Glutamatergic neuron (in vitro differentiated cells): ENCODE data around the gene NEMP1. TPM values are rescaled to one million over a fixed set of nuclear protein-coding genes. Genes with fewer than 3 reads are reported as not detected.

Experiments used
- DNase-seq: peaks from one replicate; pipeline ENCODE4 v3.0.0; 2022
- H3K27ac Mint-ChIP-seq: one replicate; pipeline ENCODE4 v1.8.0; 2020; ENCODE audit warnings: mild to moderate bottlenecking, mixed read lengths, inconsistent platforms; ENCODE audit not compliant: unreplicated experiment
- H3K27me3 Mint-ChIP-seq: one replicate; pipeline ENCODE4 v1.8.0; 2020; ENCODE audit warnings: mild to moderate bottlenecking, moderate library complexity, mixed read lengths, inconsistent platforms; ENCODE audit not compliant: unreplicated experiment
- H3K36me3 Mint-ChIP-seq: one replicate; pipeline ENCODE4 v1.8.0; 2020; ENCODE audit warnings: mild to moderate bottlenecking, mixed read lengths, inconsistent platforms; ENCODE audit not compliant: unreplicated experiment
- H3K4me1 Mint-ChIP-seq: one replicate; pipeline ENCODE4 v1.8.0; 2020; ENCODE audit warnings: mild to moderate bottlenecking, low read depth, mixed read lengths, inconsistent platforms; ENCODE audit not compliant: unreplicated experiment
- H3K4me3 Mint-ChIP-seq: one replicate; pipeline ENCODE4 v1.8.0; 2020; ENCODE audit warnings: mild to moderate bottlenecking, mixed read lengths, inconsistent platforms; ENCODE audit not compliant: unreplicated experiment
- H3K9me3 Mint-ChIP-seq: one replicate; pipeline ENCODE4 v1.8.0; 2020; ENCODE audit warnings: mild to moderate bottlenecking, moderate library complexity, mixed read lengths, inconsistent platforms; ENCODE audit not compliant: unreplicated experiment
- CTCF ChIP-seq: fragments of 200-600 bp; sonication (generic); IDR thresholded peaks from one replicate; pipeline ENCODE4 v1.5.0; 2021; ENCODE audit not compliant: partially characterized antibody, unreplicated experiment
- total RNA-seq: library from RNA; stranded (reverse); fragmentation: NEBNext Ultra II Directional; extraction: Animal tissue kit (Norgen Biotek cat#: 25700); gene quantifications from one replicate; pipeline ENCODE4 v1.2.1, GENCODE V29; 2021; ENCODE audit not compliant: unreplicated experiment

NEMP1 gene
- total RNA-seq, 1 donor from 2014 or later: 11.5 TPM

- Mint-ChIP-seq H3K27me3 (peaks cover 5% of the 10 kb centered on the region), H3K27ac (no peak overlapping the region), H3K4me1 (peaks cover 2% of the 10 kb centered on the region), H3K36me3 (no peaks in the 10 kb centered on the region), H3K9me3 (peaks cover 3% of the 10 kb centered on the region), H3K4me3 (no peak overlapping the region)
- DNase-seq: no peak
- TF ChIP-seq CTCF: no peak
Observed at GRCh38 chr12:57105011-57105753, 26.6 kb upstream of the NEMP1 start.

GRCh38 chr12:57104292-57104910 lies 25.8 kb upstream of the NEMP1 start:
- Mint-ChIP-seq H3K4me3 (no peak overlapping the region), H3K4me1 (peaks cover 2% of the 10 kb centered on the region), H3K27ac (no peak overlapping the region), H3K27me3 (peaks cover 5% of the 10 kb centered on the region), H3K9me3 (peaks cover 1% of the 10 kb centered on the region), H3K36me3 (no peaks in the 10 kb centered on the region)
- TF ChIP-seq CTCF: no peak
- no peak for DNase-seq

DNA sequence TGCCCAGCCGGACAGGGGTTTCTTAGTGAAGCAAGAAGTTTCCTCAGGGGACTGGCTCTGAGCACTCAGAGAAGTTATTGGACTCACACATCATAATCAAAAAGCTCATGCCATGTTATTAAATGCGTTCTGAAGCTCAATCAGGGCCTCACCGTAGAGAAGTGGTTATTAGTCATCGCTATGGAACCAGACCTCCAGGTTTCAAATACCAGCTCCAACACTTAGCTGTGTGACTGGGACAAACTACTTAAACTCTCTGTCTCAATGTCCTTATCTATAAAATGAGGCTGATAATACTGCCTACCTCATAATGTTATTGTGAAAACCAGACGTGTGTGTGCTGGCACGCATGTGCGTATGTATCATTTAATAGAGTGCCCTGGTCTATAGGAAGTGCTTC lies 25.3 kb upstream of the NEMP1 start:
- Mint-ChIP-seq H3K4me3 (no peak overlapping the region), H3K9me3 (peaks cover 1% of the 10 kb centered on the region), H3K27me3 (peaks cover 5% of the 10 kb centered on the region), H3K36me3 (no peaks in the 10 kb centered on the region), H3K27ac (no peak overlapping the region), H3K4me1 (peaks cover 2% of the 10 kb centered on the region)
- no peak for DNase-seq
- TF ChIP-seq CTCF: no peak

DNA sequence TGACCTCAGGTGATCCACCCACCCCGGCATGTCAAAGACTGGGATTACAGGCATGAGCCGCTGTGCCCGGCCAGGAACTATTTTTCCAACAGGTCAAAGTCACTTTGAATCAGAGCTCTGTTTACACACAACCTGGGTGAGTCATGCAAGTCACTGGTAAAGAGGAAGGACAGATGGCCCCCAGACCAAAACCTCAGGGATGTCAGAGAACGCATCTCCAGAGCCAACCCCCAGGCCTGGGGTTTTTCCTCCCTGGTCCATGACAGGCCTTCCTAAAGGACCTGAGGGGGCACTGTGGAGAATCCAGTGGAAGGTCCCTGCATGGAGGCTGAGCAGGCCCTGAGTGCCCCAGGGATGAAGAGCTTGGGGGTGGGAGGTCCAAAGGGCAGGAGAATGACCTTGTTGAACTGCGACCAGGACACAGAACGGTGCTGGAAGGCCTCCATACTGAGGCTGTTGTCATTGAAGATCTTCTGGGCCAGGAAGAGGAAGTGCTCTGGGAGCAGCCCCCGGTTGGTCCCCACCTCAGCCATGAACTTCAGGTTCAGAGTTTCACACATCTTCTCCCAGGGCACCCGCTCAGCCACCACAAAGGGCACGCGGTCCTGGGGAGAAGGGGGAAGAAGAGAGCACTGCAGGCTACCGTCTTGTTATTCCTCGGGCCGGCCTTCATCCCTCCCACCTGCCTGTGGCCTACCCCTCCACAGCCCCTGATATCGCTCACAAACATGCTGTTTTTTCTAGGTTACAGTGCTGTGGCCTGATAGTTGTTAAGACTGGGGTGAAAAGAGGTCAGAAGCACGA lies 23.5 kb upstream of the NEMP1 start:
- Mint-ChIP-seq H3K4me3 (no peak overlapping the region), H3K27ac (no peak overlapping the region), H3K9me3 (peaks cover 3% of the 10 kb centered on the region), H3K27me3 (peaks cover 3% of the 10 kb centered on the region), H3K36me3 (no peaks in the 10 kb centered on the region), H3K4me1 (no peaks in the 10 kb centered on the region)
- no peak for DNase-seq
- no peak for TF ChIP-seq CTCF
